ENCODE measurements around the gene SRGN.
"Not testable (repeated sequence)": the region's sequence is repeated elsewhere in the genome, so short reads cannot be mapped to it uniquely, and the experiment has no call there.

The SRGN gene

DNA sequence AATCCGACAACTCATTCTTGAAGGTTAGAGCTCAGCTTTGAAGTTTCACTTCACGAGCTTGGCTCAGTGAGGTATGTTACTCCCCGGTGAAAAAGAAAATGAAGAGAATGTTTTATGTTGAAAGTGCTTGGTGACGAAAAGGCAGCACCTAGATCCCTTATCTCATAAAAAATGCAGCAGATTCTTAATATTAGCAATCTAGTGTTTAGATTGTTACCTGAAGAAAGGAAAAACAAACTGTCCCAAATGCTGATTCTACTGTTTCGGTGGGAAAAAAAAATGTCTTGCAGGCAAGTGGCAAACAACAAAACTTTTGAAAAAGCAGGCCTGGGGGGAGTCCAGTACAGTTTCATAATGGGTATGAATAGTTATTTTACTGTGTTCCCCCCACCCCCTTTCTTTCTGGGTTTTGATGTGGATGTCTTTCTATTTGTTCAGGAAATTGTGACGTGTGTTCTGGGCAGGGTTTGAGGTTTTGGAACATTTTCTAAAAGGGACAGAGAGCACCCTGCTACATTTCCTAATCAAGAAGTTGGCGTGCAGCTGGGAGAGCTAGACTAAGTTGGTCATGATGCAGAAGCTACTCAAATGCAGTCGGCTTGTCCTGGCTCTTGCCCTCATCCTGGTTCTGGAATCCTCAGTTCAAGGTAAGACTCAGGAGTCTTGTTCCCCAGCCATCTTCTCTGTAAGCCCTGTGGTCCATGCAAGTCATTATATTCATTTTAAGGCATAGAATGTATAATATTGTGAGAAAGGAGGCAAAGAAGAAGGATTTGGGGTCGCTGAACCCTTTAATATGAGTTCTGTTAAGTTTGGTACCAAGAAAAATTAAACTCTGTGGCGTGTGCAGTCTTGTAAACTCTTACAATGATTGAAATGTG lies at the start of gene SRGN:
Gene SRGN, plus strand, starts transcription at position 514 of the 881 bp plus-strand sequence. Its CDS starts 55 bp downstream, at position 569.
- DNase-seq (ENCODE audit: low spot score) = no peak

DNA sequence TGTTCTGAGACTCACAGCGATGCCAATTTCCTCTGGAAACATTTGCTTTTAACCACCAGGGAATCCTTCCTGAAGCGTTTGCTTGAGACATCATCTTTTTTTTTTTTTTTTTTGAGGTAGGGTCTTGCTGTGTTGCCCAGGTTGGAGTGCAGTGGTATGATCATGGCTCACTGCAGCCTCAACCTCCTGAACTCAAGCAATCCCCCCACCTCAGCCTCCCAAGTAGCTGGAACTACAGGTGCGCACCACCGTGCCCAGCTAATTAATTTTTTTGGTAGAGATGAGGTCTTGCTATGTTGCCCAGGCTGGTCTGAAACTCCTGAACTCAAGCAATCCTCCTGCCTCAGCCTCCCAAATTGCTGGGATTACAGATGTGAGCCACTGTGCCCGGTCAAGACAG lies 47.0 kb upstream of the SRGN start:
- not testable (repeated sequence) for DNase-seq (ENCODE audit: low spot score)

DNA sequence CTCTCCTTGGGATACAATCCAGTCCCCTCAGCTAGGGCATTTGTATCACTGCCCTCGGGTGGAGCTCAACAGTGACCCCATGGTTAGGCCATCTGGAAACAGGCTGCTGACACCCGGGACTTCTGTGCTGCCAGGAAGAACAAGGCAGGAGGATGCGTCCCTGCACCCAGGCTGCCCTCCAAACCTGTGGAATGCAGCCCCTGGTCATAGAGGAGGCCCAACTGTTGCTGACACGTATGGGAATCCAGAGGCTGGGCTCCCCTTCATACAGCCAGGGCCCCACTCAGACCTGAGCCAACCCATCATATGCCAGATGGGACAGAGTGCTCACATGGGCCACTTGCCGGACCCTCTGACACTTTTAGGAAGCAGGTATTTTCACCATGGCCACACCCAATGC lies 45.5 kb upstream of the SRGN start:
- DNase-seq (ENCODE audit: low spot score) = no peak

DNA sequence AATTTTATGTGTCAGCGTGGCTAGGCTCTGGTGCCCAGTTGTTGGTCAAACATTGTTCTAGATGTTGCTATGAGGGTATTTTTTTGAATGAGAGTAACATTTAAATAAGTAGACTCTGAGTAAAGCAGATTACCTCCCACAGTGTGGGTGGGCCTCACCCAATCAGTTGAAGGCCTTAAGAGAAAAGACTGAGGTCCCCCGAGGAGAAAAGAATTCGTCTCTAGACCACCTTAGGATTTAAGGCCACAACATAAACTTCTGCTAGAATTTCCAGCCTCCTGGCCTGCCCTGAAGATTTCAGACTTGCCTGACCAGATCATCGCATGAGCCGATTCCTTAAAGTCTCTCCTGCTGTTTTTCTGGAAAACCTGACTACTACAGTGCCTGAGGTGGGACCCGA lies 45.1 kb upstream of the SRGN start:
- DNase-seq (ENCODE audit: low spot score) = no peak

DNA sequence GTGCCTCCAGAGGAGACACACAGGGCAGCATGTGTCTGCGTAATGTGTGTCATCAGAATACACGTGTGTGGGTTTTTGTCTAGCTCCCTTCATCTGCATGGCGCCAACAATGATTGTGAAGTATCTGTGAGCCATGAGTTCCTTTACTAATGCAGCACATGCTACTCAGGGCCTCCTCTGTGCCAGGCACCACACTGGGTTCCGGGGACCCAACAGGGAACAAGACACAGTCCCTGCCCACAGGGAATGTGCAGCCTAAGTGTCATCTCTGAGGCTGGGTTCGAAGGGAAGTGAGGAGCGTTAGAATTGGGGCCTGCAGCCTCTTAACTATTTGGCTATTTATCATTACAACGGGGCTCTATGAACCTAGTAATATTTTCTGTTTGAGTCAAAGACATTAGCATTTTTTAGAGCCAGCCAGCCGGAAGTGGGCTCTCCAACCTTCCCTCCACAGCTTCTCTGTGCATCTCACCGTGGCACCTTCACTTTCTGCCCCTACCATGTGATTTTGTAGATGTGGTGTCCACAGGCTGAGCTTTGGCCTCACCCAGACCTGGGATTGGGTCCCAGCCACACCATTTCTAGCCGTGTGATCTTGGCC lies 43.9 kb upstream of the SRGN start:
- DNase-seq (ENCODE audit: low spot score) = no peak

DNA sequence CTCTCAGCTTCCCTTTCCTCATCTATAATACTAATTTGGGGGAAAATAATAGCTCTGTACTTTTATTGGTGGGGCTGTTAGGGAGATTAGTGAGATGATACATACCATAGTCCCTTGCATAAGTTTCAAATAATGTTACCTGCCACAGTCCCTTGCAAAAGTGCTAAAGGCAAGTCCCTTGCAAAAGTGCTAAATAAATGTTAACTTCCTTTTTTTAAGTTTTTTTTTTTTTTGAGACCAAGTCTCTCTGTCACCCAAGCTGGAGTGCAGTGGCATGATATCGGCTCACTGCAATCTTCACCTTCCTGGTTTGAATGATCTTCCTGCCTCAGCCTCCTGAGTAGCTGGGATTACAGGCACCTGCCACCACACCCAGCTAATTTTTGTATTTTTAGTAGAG lies 43.4 kb upstream of the SRGN start:
- no peak for DNase-seq (ENCODE audit: low spot score)

DNA sequence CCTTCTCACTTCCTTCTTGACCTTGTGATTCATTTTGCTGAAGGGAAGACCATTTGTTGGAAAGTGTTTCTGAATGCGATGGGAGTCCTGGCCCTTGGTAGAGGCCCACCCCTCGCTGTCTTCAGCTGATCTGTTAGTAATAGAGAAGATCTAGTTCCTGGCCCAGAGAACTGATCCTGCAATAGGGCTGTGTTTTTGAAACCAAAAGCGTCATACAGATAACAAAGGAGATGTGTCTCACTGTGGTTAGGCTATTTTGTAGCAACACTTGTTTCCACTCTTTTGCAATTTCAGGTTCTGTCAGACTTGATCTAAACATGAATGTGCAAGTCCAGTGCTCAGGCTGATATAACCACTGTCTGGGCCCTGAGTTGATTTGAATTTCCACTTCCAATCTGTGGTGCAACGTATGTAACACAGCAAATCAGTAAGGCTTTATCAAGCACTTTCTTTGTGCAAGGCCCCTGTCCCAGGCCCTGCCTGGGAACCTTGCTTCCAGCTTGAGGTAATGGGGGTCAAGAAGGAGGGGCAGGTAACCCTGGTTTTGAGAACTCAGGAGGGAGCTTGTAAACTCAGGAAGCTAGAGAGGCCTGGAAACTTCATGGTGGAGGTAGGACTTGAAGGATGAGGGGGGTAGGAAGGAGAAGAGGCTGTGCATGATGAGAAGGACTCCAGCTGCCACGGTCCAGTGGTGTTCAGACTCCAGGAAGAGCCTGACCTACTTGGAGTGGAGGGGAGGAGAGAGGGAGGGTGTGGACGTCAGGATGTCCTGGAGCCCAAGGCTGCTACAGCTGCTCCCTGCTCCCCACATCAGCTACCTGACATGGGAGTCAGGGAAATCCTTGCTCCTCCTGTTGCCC lies 42.2 kb upstream of the SRGN start:
- no peak for DNase-seq (ENCODE audit: low spot score)

DNA sequence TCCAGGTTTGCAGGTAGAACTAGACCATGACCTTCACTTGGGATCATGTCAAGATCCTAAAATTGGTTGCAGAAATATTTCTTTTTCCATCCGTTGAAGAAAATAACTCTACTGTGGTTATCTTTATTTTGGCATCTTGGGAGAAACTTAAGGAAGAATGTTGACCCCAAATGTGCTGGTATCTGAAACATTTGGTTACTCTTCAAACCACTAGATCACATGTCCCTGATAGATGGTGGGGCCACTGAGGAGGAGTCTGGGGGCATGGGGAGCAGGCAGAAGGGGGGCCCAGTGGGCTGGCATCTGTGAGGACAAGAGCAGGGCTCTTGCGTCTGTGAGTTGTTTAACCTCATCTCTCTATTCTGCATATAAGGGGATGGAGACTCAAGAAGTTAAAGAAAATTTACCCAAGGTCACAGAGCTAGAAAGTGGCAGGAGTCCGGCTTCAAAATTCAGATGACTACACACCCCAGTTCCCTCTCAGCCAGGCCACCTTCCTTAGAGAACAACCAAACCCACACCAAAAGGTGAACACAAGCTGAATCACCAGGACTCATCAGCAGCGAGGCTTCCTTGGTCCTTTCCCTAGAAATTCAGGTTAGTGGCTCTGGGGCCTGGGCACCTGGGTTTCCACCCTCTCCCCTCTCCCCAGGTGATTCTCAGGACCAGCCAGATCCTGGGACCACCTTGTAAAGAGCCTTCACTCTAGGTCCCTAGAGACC lies 40.6 kb upstream of the SRGN start:
- no peak for DNase-seq (ENCODE audit: low spot score)

DNA sequence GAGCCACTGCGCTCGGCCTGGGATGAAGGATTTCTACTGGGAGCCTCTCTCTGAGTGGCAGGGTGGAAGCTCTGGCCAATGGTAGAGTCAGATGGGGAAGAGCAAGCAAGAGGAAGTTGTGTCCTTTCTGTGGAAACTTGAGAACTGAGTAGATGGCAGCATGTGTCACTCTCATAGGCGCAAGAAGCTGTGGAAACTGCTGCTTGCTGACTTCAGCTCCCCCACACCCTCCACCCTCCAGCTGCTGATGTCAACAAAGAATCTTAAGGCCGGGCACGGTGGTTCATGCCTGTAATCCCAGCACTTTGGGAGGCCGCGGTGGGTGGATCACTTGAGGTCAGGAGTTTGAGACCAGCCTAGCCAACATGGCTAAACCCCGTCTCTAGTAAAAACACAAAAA lies 39.8 kb upstream of the SRGN start:
- DNase-seq (ENCODE audit: low spot score) = no peak

- DNase-seq (ENCODE audit: low spot score) = no peak
Observed at GRCh38 chr10:69049566-69049961, 38.3 kb upstream of the SRGN start.

GRCh38 chr10:69051303-69051702 lies 36.6 kb upstream of the SRGN start:
- peak; percentile 35 for DNase-seq (ENCODE audit: low spot score)

GRCh38 chr10:69051710-69052487 lies 36.0 kb upstream of the SRGN start:
- no peak for DNase-seq (ENCODE audit: low spot score)

DNA sequence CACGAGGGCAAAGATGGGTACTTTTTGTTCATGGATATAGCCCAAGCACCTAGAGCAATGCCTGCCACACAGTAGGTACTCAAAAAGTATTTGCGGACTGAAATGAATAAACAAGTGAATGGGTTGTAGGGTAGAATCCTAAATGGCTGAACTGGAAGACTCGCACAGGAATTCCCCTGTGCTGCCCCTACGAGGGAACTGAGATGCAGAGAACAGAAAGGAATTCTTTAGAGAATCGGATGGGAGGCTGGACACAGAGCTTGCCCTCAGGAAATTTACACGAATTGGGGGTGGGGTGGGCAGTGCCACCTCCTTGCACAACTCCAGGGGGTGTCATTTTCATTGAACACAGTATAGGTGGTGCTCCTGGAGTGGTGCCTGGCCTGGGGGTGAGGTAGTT lies 35.2 kb upstream of the SRGN start:
- DNase-seq (ENCODE audit: low spot score) = no peak

DNA sequence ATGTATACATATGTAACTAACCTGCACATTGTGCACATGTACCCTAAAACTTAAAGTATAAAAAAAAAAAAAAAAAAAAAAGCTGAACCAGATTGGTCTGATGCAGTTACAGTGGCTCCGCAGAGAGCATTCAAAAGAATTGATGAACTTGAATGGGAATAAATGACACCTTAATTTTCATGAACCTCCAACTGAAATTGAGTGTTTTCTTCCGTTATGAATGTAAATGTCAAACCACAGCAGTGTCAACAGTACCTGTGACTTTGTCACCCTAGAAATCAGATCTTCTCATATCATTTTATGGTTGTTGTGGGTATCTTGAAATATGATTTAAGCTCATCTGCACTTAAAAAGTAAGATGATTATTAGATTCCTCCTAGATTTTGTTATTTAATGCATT lies 32.7 kb upstream of the SRGN start:
- no peak for DNase-seq (ENCODE audit: low spot score)

DNA sequence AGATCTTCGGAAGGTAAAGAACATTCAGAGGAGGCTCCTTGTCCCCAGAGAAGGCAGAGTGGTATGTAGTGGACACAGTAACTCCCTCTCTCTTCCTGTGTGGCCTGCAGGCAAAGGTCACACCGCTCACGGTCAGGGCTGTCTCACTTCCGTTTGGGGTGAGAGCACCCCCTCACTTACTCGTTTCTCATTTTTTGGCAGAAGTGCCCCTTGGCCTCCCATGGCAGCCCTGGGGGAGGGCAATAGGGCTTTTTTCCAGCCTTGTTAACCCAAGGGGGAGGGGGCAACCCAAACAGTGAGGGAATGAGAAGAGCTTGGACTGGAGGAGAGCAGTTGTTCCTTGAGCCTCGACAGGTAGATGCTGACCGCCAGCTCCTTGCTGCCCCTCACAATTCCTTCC lies 31.8 kb upstream of the SRGN start:
- no peak for DNase-seq (ENCODE audit: low spot score)

DNA sequence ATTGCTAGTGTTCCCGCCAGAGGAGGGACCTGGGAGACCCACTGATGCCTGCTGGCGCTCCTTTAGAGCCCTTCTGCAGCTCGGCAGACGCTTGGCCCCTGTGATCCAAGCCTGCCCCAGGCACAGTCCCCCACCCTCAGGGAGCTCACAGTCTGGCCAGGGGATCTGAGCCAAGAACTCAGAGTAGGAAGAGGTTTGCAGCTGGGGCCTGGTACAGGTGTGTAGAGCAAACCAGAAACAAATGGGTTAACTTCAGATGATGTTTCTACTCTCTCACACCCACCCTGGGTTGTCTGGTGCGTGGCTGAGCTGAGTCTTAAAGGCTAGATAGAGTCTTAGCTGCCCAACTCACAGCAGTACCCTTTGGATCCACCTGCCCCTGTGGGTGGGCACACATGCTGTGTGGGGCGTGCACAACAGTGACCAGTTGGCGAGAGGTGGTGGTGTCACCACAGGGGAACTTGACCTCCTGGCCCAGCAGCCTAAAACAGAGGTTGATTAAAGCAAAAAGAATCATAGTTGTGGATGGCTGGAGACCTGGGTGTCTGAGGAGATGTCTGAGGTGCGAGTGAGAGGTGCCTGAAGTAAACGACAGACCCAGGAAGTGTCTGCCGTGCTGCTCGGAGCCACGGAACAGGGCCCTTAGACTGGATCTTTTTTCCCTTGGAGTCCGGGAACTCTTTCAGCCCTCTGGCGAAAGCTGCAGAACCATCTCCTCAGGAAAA lies 31.2 kb upstream of the SRGN start:
- DNase-seq (ENCODE audit: low spot score) = no peak

GRCh38 chr10:69057261-69057950 lies 30.5 kb upstream of the SRGN start:
- no peak for DNase-seq (ENCODE audit: low spot score)

GRCh38 chr10:69057951-69058297 lies 30.0 kb upstream of the SRGN start:
- no peak for DNase-seq (ENCODE audit: low spot score)

- DNase-seq (ENCODE audit: low spot score) = no peak
Observed at GRCh38 chr10:69060127-69060798, 27.6 kb upstream of the SRGN start.
